ENCODE results near the gene ISYNA1.

The ISYNA1 gene

DNA sequence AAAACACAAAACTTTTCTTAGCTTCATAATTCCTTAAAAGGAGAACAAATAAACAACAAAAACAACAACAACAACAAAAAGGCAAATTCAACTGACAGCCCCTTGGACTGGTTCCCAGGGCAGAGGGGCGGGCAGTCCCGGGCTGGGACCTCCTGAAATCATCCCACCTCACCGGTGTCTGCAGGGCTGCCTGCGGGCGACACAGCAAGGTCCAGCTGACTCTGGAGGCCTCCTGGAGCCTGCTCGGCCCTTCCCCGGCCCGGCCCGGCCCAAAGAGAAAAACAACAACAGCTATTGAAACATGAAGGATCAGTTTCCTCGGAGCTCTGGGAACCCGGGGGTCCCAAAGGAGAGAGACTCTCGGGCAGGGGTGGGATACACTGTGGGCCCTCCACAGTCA, 5.0 kb upstream of the ISYNA1 start:
- DNase-seq: no peak

DNA sequence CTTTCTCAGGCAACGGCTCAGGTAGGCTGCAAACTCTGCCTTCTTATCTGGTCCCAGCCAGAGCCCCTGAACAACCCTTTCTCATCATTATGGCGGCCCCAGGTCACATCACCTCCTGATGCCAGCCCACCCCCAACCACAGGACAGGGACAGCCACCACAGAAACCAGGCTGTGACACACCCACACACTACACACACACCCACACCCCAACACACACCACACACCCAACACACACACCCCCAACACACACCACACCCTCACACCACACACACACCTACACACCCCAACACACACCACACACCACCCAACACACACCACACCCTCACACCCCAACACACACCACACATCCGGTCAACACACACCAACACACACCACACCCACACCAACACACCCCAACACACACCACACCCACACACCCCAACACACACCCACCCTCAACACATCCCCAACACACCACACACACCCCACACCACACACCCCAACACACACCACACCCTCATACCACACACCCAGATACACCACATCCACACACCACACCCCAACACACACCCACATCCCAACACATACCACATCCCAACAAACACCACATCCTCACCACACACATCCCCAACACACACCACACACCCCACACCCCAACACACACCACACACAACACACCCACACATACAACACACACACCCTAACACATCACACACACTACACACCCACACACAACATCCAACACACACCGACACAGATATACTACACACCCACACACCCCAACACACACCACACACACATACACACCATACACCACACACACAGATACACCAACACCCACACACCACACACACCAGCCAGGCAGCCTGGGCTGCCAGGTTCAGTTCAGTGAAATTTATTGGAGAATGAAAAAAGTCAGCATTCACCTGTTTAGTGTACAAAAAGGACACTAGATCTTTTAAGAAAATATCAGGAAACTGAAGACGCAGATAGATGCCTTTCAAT, 4.2 kb upstream of the ISYNA1 start:
- DNase-seq: no peak

DNA sequence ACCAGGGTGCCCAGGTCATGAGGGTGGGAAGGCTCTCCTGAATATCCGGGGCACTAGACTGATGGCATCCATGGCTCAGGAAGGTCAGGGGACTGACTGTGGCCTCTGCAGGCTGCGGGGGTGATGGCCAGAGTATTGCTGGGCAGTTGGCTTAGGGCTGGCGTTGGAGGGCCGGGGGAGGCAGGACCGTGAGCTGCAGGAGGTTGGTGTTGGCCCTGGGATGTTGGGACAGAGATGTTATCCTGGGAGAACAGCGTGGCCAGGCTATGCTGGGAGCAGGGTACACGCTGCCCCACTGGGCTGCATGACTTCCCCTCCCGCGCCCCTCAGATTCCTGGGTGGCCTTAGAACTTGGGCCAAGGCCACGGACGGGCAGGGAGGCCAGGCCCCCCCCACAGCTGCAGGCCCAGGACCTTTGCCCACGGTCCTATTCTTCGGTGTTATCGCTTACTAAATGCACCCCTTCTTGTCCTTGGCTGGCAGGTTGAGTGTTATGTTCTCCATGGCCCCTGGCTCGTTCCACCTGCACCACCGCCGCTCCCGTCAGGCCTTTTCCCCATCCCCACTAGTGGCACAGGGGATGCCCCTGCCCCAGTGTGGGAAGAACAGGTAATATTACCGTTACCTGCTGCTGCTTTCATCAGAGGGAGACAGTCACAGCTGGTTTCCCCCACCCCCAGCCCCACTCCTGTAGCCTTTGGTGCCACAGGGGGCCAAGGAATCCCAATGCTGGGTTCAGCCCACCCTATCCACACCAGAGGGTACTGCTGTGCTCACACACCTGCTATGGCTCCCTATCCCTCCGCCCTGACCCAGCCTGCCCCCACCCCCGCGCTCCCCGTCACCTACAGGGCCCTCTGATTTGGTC, 3.2 kb upstream of the ISYNA1 start:
- peak; percentile 37 for DNase-seq

DNA sequence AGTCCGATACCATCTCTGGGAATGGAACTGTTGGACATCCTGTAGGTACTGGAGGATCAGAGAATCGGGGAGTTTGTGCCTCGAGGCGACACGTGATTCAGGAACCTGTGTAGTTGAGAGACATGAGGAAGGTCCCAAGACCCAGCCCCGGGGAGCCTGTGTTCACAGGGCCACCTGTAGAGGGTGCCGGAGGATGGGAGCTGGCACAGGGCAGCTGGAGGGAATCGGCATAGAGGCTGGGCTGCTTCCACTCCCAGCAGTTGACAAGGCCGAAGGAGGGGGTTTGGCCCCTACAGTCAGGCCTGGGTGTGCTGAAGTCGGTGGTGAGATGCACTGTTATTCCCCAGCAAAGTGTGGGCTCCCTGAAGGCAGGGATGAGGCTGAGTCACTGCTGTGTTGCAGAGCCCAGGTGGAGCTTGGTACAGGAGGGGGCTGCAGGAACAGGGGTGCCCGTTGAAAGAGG, 2.5 kb upstream of the ISYNA1 start:
- DNase-seq: peak; percentile 97

DNA sequence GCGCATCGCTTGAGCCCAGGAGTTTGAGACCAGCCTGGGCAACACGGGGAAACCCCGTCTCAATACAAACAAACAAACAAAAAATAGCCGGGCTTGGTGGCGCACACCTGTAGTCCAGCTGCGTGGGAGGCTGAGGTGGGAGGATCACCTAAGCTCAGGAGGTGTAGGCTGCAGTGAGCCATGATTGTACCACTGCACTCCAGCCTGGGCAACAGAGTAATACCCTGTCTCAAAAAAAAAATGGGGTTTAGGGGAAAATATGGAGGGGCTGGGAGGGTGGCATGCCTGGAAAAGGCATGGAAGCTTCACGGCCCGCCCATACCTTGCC, 1.9 kb upstream of the ISYNA1 start:
- no peak for DNase-seq

DNA sequence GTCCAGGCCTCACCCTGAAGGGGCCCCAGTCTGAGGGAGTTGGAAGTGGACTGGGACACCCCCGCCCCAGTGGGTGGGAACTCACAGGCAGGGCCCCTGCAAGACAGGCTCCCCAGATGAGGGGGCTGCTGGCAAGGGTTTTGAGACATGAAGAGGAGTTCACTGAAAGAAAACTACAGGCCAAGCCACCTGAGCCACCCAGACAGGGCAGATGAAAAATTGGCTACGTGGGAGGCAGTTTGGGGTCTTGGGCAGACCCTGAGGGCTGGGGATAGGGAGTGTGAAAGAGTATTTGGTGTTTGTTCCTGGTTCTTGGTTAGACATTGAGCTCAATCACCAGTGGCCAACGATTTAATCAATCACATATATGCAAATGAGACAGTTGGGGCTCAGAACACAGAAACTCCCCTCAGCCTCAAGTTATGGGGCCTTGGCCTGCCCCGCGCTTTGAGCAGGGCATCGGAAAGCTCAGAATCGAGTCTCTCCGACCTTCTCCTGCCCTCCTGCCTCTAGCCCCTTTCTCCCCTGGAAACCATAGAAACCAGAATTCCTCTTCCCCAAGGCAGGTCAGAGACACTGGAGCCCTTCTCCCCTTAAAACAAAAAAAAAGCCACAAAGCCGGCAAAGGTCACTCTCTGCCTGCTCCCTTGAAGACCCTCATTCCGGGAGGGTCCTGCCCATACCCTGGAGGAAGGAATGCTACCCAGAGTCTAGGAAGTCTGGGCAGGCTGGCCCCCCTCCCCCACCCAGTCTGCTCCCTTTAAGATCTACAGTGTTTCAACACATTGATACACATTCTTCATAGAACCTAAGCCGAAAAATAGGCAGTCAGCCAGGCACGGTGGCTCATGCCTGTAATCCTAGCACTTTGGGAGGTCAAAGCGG, 1.3 kb upstream of the ISYNA1 start:
- DNase-seq: peak; percentile 35

DNA sequence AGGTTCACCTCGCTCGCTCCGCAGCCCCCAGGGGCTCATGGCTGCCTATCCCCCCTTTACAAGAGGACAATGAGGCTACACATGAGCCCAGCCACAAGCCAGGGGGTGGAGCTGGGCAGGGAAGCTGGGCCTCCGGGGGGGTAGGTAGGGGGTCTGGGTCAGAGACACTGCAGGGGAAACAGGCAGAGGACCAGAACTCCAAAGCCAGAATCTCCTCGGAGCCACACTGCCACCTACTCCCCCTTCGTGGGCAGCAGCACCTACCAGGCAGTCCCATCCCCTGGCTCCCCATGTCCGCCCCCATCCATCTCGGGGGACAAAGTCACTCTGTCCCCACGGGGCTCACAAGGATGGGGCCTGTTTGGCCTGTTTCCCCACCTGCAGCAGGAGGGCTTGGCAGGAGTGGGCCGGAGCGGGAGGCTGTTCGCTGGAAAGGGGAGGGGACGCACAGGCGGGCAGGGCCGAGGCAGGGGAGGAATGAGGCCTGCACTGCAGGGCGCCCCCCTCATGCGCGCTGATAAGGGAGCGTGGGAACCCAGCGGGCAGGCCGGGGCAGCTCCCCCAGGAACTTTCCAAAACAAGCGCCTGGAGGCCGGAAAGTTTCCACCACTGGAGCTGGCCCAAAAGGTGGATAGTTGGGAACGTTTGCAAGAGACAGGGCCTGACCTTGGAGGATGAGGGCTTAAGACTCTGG, 545 bp upstream of the ISYNA1 start:
- DNase-seq: peak; percentile 80

DNA sequence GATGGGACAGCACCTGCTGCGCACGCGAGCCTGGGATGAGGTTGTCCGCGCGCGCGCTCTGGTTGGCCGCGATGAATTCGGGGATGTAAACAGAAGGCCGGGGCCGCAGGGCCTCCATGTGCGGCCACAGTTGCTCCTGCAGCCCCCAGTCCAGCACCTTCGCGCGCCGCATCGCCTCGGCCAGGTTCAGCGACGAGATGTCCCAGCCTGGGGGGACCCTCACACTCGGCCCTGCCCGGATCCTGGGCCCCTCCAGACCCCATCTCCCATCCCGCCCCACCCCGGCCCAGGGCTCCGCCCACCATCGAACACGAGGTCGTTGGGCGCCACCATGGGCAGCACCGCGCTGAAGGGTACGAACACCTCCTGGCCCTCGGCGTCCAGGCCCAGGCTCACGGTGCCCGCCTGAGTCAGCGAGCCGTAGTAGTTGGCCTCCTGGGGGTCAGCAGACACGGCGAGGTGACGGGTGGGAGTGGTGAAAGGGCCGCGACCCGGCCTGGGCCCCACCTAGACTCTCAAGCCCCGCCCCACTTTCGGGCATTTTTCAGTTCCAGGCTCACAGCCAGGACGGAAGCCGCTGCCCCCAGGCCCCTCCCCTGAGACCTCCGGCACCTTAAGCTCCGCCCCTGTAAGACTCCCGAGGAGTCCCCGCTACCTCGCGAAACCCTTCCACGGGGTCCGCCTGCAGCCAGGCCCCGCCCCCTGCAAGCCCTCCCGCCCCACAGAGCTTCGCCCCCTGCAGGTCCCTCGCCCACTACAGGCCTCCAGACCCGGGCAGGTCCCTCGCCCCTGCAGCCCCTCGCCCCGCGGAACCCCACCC, 1.1 kb downstream of the ISYNA1 start:
- peak; percentile 94 for DNase-seq

DNA sequence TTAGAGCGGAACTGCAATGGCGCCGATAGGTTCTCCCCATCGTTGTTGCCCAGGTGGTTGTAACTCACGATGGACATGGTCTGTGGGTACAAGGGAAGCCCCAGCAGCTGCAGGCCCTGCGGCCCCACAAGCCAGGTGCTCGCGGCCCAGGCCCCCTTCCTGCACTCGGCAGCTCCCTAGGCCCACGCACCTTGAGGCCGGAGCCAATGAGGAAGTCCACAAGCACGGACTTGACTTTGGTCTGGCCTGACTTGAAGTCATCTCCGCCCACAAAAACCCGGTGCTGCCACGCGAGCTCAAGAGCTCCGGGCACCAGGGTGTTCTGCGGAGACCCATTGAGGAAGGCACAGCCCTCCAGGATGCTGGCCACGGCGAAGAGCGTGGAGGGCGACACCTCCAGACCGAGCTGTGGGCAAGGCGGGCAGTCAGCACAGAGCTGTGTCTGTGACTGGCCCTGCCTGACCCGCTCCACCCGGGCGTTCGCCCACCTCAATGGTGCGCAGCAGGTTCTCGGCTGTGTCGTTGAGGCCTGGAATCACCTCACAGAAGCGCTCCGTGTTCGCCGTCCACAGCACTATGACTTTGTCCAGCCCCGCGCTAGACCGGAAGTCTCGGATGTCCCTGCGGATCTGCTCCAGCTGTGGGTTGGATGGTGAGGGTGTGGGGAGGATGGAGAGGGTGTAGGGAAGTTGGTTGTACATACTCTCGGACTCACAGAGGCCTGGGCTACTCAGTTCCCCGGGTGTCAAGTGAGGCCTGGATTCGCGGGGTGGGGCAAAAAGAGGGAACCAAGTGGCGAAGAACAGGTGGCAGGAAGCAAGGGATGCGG, 1.9 kb downstream of the ISYNA1 start:
- peak; percentile 52 for DNase-seq

DNA sequence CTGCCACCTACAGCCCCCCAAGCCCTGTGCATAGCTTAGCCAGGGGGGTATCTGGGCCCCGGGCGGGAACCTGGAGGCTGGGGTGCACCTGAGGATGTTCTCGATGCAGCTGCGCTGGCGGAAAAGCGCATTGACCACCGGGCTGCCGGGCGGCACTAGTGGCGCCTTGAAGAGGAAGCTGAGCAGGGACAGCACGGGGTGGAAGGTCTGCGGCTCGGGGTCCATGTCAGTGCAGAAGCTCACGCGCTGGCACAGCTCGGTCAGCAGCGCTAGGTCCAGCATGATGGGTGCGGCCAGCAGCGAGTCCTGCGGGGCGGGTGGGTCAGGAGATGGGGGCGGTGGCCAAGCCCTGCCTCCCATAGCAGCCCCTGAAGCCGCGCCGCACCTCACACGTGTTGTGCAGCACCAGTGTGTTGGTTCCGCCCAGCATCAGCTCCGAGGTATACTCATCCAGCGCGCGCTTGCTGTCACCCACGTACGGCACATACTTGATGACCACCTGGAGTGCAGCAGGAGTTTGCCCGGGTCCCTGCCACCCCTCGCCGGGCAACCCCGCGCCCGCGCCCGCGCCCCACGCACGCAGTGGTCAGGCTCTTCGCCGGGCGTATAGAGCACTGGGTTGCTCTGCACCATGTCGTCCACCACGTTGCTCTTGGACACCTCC, 2.6 kb downstream of the ISYNA1 start:
- DNase-seq: peak; percentile 56

DNA sequence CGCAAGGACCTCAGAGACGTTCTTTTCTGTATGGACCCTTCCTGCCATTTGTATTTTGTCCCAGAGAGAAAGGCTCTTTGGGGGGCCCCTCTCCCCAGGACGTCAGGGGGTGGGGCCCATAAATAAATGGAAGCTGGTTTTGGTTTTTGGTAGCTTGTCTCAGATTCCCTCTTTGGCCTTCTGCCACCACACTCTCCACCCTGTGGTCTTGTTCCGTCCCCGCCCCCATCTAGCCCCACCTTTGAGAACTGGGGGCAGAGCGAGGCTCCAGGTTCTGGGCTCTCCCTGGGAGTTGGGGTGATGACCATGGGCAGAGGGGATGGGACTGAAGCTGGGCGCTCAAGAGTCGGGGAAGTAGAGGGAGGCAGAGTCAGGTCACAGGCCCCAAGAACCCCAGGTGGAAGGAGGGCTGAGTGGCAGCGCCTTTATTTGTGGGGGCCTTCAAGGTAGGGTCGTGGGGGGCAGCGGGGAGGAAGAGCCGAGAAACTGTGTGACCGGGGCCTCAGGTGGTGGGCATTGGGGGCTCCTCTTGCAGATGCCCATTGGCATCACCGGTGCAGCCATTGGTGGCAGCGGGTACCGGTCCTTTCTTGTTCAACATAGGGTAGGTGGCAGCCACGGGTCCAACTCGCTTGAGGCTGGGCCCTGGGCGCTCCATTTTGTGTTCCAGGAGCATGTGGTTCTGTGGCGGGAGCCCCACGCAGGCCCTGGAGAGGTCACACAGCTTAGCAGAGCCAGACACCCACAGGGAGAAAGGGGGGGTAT, 3.3 kb downstream of the ISYNA1 start:
- peak; percentile 56 for DNase-seq

DNA sequence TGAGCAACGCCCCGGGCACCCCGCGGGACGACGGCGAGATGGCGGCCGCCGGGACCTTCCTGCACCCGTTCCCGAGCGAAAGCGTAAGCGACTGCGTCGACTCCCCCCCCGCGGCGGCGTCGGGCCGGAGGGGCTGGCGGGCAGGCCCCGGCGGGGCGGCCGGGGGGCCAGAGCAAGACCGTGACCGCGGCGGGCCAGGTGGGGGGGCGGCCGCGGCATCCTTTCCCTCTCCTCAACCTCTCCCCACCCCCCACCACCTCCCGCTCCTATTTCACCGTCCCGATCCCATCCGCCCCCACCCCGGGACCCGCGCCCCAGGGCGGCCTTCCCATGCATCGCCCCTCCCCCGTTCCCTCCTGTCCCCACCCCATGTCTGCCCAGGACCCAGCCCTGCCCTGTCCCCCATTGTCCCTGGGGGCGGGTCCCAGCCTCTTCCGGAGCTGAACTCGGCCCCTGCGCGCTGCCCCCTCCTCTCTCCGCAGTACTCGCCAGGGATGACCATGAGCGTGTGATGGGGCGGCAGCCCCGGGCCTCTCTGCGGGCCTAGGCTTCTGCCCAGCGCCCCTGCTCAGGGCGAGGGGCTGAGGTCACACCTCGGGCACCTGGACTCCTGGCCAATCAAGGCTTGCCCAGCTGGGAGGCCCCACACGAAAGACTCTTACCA, 4.1 kb downstream of the ISYNA1 start:
- peak; percentile 51 for DNase-seq

DNA sequence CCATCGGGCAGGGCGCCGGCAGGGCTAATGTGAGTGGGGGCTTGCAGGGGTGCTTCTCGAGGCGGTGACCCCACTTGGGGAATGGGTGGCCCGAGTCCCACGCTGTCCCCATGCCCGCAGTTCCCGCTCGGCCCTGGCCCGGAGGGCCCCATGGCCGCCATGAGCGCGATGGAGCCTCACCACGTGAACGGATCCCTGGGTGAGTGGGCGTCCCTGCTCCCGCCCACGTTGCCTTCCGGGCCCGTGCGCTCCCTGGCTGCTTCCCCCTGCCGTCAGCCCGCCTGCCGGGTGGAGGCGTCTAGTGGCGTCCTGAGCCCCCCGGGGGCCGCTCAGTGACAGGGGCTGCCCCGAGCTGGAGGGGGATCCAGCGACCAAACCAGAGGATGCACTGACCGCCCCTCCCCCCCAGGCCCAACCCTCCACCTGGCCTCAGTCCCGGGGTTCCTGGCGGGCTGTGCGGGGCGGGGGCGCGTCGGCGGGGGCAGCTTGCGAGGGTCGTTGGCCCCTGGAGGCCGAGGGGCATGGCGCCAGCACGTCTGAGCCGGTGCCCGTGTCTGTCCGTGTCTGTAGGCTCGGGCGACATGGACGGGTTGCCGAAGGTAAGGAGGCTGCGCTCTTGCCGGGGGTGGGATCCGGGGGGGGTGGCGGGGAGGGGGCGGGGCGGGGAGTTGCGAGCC, 4.8 kb downstream of the ISYNA1 start:
- peak; percentile 50 for DNase-seq

DNA sequence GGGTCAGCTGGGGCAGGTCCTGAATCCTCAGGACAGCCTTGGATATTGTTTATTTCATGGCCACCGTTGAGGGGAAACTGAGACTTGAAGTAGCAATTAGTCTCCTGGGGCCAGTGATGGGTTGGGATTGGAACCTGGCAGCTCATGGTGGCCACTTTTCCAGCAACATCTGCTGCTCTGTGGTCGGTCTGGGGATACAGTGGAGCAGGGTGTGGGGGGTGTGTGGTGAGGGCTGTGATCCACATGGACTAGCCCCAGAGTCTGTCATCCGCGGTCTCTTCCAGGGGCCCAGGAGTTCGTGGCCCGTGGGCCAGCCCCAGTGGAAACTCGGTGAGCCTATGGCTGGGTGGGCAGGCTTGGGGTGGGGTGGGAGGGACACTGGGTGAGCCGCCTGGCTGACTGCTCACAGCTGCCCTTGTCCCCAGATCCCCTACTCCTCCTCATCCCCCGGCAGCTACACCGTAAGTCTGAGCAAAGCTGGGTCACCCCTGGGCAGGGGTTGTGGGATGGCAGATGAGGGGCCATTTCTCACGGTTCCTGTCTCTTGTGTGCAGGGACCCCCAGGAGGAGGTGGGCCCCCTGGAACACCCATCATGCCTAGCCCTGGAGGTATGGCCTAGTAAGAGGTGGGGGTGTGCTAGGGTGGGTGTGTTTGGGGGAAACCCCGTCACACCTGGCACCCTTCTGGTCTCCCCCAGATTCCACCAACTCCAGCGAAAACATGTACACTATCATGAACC, 5.5 kb downstream of the ISYNA1 start:
- peak; percentile 46 for DNase-seq

DNA sequence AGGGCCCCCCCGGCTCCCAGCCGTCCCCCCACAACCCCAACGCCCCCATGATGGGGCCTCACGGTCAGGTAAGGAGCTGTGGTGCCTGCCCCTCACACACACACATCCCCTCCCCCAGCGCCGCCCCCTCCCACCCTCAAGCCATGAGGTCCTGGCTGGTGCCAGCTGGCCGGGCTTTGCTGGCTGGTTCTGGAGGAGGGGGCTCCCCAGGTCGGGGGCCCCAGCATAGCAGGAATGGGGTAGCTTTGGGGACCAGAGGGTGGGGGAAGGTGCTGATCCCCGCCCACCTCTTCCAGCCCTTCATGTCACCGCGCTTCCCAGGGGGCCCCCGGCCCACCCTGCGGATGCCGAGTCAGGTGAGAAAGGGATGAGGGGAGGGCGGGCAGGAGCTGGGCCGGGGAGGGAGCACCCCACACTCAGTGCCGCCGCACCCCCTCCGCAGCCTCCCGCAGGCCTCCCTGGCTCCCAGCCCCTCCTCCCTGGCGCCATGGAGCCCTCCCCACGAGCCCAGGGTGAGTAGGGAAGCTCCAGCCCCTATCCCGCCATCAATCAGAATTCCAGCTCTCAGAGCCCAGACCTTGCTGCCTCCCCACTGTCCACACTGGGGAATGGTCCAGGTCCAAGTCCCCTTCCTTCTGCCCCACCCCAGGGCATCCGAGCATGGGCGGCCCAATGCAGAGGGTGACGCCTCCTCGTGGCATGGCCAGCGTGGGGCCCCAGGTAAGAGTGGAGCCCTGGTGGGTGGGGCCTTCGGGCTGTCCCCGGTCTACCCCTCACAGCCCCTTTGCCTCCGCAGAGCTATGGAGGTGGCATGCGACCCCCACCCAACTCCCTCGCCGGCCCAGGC, 6.4 kb downstream of the ISYNA1 start:
- peak; percentile 32 for DNase-seq
